Parathyroid adenoma (tissue), 2 donors: Measurements from ENCODE around the gene OBI1.

Experiments used
- H2AFZ ChIP-seq: fragments of 300-600 bp; sonication (generic); one replicate; pipeline ENCODE4 v1.7.0; 2017; ENCODE audit warnings: antibody characterized with exemption, mild to moderate bottlenecking
- H3K27ac ChIP-seq: fragments of 300-600 bp; sonication (generic); one replicate; pipeline ENCODE4 v1.7.0; 2017
- H3K27me3 ChIP-seq: fragments of 300-600 bp; sonication (generic); one replicate; pipeline ENCODE4 v1.7.0; 2017; ENCODE audit warnings: low read length; ENCODE audit not compliant: control insufficient read depth, insufficient read depth
- H3K36me3 ChIP-seq: fragments of 300-600 bp; sonication (generic); one replicate; pipeline ENCODE4 v1.7.0; 2017; ENCODE audit warnings: low read length; ENCODE audit not compliant: control insufficient read depth, insufficient read depth
- H3K4me1 ChIP-seq: fragments of 300-600 bp; sonication (generic); one replicate; pipeline ENCODE4 v1.7.0; 2017; ENCODE audit warnings: control low read depth
- H3K4me2 ChIP-seq: fragments of 300-600 bp; sonication (generic); one replicate; pipeline ENCODE4 v1.7.0; 2017; ENCODE audit warnings: low read length
- H3K4me3 ChIP-seq: fragments of 300-600 bp; sonication (generic); one replicate; pipeline ENCODE4 v1.7.0; 2017; ENCODE audit warnings: low read depth, low read length
- H3K79me2 ChIP-seq: fragments of 300-600 bp; sonication (generic); one replicate; pipeline ENCODE4 v1.7.0; 2017; ENCODE audit warnings: control low read depth
- H3K9ac ChIP-seq: fragments of 300-600 bp; sonication (generic); one replicate; pipeline ENCODE4 v1.7.0; 2017; ENCODE audit warnings: mild to moderate bottlenecking
- H3K9me3 ChIP-seq: fragments of 300-600 bp; sonication (generic); one replicate; pipeline ENCODE4 v1.7.0; 2017; ENCODE audit warnings: low read length; ENCODE audit not compliant: control insufficient read depth
- CTCF ChIP-seq: fragments of 300-600 bp; sonication (generic); IDR thresholded peaks from one replicate; pipeline ENCODE4 v1.7.0; 2017; ENCODE audit warnings: antibody characterized with exemption, mild to moderate bottlenecking
- donor health status: primary hyperparathyroidism.

The OBI1 gene

GRCh38 chr13:78620936-78621470 is 38.0 kb downstream of the OBI1 start:
- no peaks in the 10 kb centered on the region for H3K27me3 ChIP-seq
- H3K9me3 ChIP-seq = no peaks in the 10 kb centered on the region
- H3K9ac ChIP-seq = no peak overlapping the region
- no peak overlapping the region for H3K27ac ChIP-seq
- no peak overlapping the region for H2AFZ ChIP-seq
- no peaks in the 10 kb centered on the region for H3K36me3 ChIP-seq
- H3K4me1 ChIP-seq = no peaks in the 10 kb centered on the region
- TF ChIP-seq CTCF = no peak
- H3K79me2 ChIP-seq = no peaks in the 10 kb centered on the region
- no peak overlapping the region for H3K4me3 ChIP-seq
- H3K4me2 ChIP-seq = no peak overlapping the region

DNA sequence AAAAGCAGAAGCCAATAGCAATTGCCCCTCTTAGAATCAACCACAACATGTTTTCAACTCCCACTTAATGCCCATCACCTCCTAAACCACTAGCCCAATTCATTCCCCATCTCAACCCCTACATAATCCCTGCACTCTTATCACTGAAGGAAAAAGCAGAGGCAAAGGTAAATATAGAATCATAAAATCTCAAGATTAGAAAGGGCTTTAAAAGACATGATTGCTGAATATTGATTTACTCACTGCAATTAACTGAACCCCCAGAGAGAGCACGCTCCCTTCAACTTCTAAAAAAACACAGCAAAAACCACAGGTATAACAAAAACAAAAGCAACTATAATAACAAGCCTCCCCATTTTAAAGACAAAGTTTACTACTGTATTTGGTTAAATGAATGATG is 40.5 kb downstream of the OBI1 start:
- H3K9ac ChIP-seq = no peak overlapping the region
- H3K79me2 ChIP-seq = no peaks in the 10 kb centered on the region
- H3K27ac ChIP-seq = no peak overlapping the region
- H3K9me3 ChIP-seq = no peaks in the 10 kb centered on the region
- H3K4me3 ChIP-seq = no peak overlapping the region
- H3K4me2 ChIP-seq = no peak overlapping the region
- TF ChIP-seq CTCF = no peak
- no peaks in the 10 kb centered on the region for H3K27me3 ChIP-seq
- H2AFZ ChIP-seq = no peak overlapping the region
- H3K4me1 ChIP-seq = no peaks in the 10 kb centered on the region
- no peaks in the 10 kb centered on the region for H3K36me3 ChIP-seq

GRCh38 chr13:78611040-78611439 is 47.9 kb downstream of the OBI1 start:
- no peaks in the 10 kb centered on the region for H3K36me3 ChIP-seq
- no peaks in the 10 kb centered on the region for H3K9me3 ChIP-seq
- peaks cover 26% of the 10 kb centered on the region for H3K27me3 ChIP-seq
- H2AFZ ChIP-seq = no peak overlapping the region
- no peaks in the 10 kb centered on the region for H3K79me2 ChIP-seq
- no peak overlapping the region for H3K4me2 ChIP-seq
- no peak overlapping the region for H3K4me3 ChIP-seq
- no peak overlapping the region for H3K9ac ChIP-seq
- peaks cover 4% of the 10 kb centered on the region for H3K4me1 ChIP-seq
- H3K27ac ChIP-seq = no peak overlapping the region
- no peak for TF ChIP-seq CTCF

DNA sequence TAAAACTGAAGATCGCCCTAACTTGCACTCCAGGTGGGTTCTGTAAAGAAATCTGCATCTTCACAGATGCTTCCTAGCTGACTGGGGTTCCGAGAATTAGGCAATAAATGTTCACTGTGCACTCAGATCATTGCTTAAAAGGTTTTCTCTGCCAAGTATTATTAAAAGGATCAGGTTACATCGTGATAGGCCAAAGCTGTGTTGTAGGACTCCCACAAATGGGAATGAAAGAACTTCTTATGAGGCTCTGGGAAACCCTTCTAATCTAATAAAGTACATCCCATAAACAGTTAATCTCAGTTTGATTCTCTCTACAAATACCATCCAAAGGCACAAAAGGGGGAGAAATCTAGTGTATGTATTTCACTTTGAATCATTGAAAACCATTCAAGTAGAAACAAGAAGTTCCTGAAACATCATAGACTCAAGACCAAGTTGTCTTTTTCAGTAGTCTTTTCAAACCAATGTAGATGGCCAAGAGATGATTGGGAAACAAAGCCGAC is 48.5 kb downstream of the OBI1 start:
- H3K27me3 ChIP-seq = peaks cover 32% of the 10 kb centered on the region

More for the DNA sequence above, 48.5 kb downstream of the OBI1 start:
- Histone ChIP-seq H3K27ac (no peak overlapping the region), H3K4me2 (no peak overlapping the region), H3K36me3 (no peaks in the 10 kb centered on the region), H3K79me2 (no peaks in the 10 kb centered on the region), H3K9me3 (no peaks in the 10 kb centered on the region), H3K4me3 (no peak overlapping the region), H3K4me1 (peaks cover 4% of the 10 kb centered on the region), H2AFZ (no peak overlapping the region), H3K9ac (no peak overlapping the region)
- no peak for TF ChIP-seq CTCF
